SJCRH30 (cell line): ENCODE measurements around the gene ABCC8. TPM values are rescaled to one million over a fixed set of nuclear protein-coding genes. Genes with fewer than 3 reads are reported as not detected.

Experiments used
- DNase-seq, 2 experiments: peaks; one replicate each; pipeline ENCODE4 v3.0.0-alpha.2; 2015 to 2020
- H3K27ac ChIP-seq: fragments of 250-450 bp; sonication (Bioruptor Pico); 2 replicates; pipeline ENCODE4 v1.5.1; 2020; ENCODE audit warnings: mild to moderate bottlenecking, moderate library complexity
- H3K27me3 ChIP-seq: fragments of 250-450 bp; sonication (Bioruptor Pico); 2 replicates; pipeline ENCODE4 v1.5.1; 2020; ENCODE audit warnings: mild to moderate bottlenecking, moderate library complexity
- H3K36me3 ChIP-seq: fragments of 250-450 bp; sonication (Bioruptor Pico); 2 replicates; pipeline ENCODE4 v1.5.1; 2020; ENCODE audit warnings: mild to moderate bottlenecking, moderate library complexity
- H3K4me1 ChIP-seq: fragments of 250-450 bp; sonication (Bioruptor Pico); 2 replicates; pipeline ENCODE4 v1.5.1; 2020; ENCODE audit warnings: mild to moderate bottlenecking, moderate library complexity
- H3K4me3 ChIP-seq: fragments of 250-450 bp; sonication (Bioruptor Pico); 2 replicates; pipeline ENCODE4 v1.5.1; 2020; ENCODE audit warnings: mild to moderate bottlenecking, moderate library complexity
- H3K9me3 ChIP-seq: fragments of 250-450 bp; sonication (Bioruptor Pico); replicated peaks from 2 replicates; pipeline ENCODE4 v1.5.1; 2020; ENCODE audit warnings: mild to moderate bottlenecking, moderate library complexity
- total RNA-seq: library from RNA; depleted of rRNA; stranded (reverse); fragments of >200 nt; shearing (Covaris generic); gene quantifications from 2 replicates; pipeline ENCODE4 v1.2.3, GENCODE V29; 2014; rRNA removed

Gene ABCC8
- total RNA-seq, 1 experiment from 2014 or later: not detected

- DNase-seq: no peak
- Histone ChIP-seq H3K27ac (no peak overlapping the region), H3K27me3 (no peaks in the 10 kb centered on the region), H3K4me3 (no peak overlapping the region), H3K4me1 (no peaks in the 10 kb centered on the region), H3K9me3 (no peaks in the 10 kb centered on the region), H3K36me3 (no peaks in the 10 kb centered on the region)
Measured at GRCh38 chr11:17347676-17348075, 129.0 kb downstream of the ABCC8 start.

GRCh38 chr11:17343907-17344306, 132.7 kb downstream of the ABCC8 start:
- Histone ChIP-seq H3K36me3 (no peaks in the 10 kb centered on the region), H3K4me3 (no peak overlapping the region), H3K27me3 (no peaks in the 10 kb centered on the region), H3K27ac (no peak overlapping the region), H3K4me1 (no peaks in the 10 kb centered on the region), H3K9me3 (no peaks in the 10 kb centered on the region)
- no peak for DNase-seq

GRCh38 chr11:17343257-17343656, 133.4 kb downstream of the ABCC8 start:
- no peaks in the 10 kb centered on the region for H3K27me3 ChIP-seq
- DNase-seq: no peak
- H3K9me3 ChIP-seq: no peaks in the 10 kb centered on the region
- no peaks in the 10 kb centered on the region for H3K36me3 ChIP-seq
- H3K4me1 ChIP-seq: no peaks in the 10 kb centered on the region
- no peak overlapping the region for H3K27ac ChIP-seq
- H3K4me3 ChIP-seq: no peak overlapping the region

Other genes starting within 250 kb of the ABCC8 start
- gene NUCB2, start 200.1 kb downstream of the ABCC8 start, total RNA-seq: 29.4 and 32.6 TPM in 2 replicates
- gene NCR3LG1, start 125.0 kb downstream of the ABCC8 start, total RNA-seq: 7.8 and 8.1 TPM in 2 replicates
- 4.8 and 5.9 TPM in 2 replicates for gene KCNJ11, start 88.2 kb downstream of the ABCC8 start, total RNA-seq
- gene USH1C, start 67.6 kb upstream of the ABCC8 start, total RNA-seq: 0.35 and 0.47 TPM in 2 replicates
- 3.3 and 5.9 TPM in 2 replicates for gene OTOG, start 70.4 kb upstream of the ABCC8 start, total RNA-seq
- 675 and 679 TPM in 2 replicates for gene MYOD1, start 242.7 kb upstream of the ABCC8 start, total RNA-seq